Amniotic epithelial cell (primary cell): Measurements from ENCODE around the gene FAM3A.
A peak's percentile ranks its signal among the peaks of the same experiment; 100 is the strongest.
"Not testable (repeated sequence)": the region's sequence is repeated elsewhere in the genome, so short reads cannot be mapped to it uniquely, and the experiment has no call there.

Experiments
- DNase-seq: peaks from one replicate; pipeline ENCODE4 v3.0.0-alpha.2; 2010; ENCODE audit warnings: low read depth

Gene FAM3A

GRCh38 chrX:154502989-154503388 is 13.0 kb downstream of the FAM3A start:
- DNase-seq, result no peak

DNA sequence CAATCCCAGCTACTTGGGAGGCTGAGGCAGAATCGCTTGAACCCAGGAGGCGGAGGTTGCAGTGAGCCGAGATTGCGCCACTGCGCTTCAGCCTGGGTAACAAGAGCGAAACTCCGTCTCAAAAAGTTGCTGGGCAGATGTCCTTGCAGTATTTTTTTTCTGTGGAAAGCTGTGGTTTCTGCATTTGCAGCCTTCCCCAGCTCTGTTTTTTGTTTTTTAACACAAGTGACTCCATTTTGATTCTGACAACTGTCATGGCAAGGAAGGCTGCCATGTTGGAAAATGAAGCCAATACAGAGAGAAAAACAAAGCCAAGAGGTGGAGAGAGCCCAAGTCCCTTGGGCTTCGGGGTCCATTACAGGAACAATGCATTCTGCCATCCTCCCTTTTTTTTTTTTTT is 13.9 kb downstream of the FAM3A start:
- no peak for DNase-seq

- DNase-seq, result not testable (repeated sequence)
Measured at GRCh38 chrX:154501423-154501822, 14.6 kb downstream of the FAM3A start.

DNA sequence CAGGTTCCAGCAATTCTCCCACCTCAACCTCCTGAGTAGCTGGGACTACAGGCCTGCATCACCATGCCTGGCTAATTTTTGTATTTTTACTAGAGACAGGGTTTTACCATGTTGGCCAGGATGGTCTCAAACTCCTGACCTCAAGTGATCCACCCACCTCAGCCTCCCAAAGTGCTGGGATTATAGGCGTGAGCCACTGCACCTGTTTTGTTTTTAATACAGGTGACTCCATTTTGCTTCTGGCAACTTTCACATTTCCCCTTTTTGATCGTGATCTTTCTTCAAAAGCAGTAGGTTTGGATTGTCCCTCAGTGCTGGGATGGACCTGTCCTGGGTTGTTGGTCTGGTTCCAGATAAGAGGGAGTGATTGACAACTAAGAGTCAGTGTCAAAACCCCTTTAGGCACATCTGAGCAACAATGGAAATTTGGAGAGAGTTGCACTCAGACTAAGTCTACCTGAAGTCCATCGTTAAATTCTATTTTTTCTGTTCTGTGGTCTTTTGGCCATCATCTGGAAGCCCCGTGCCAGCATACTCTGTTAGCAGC is 19.4 kb downstream of the FAM3A start:
- DNase-seq, result not testable (repeated sequence)

DNA sequence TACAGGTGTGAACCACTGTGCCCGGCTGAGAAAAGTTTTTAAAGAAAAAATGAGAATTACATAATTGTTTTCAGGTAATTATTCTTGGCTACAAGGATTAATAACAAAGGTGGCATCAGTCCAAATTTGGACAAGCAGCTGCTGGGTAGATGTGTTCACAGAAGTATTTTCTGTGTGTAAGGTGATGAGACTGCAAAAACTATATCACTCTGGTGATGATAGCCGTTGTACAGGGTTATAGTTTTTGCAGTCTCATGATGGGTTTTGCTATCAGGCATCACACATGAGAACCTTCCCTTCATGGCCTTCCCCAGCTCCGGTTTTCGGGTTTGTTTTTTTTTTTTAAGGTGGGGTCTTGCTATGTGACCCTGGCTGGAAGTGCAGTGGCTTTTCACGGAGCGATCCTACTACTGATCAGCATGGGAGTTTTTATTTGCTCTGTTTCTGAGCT is 20.5 kb downstream of the FAM3A start:
- no peak for DNase-seq

GRCh38 chrX:154494715-154495114 is 21.3 kb downstream of the FAM3A start:
- no peak for DNase-seq

DNA sequence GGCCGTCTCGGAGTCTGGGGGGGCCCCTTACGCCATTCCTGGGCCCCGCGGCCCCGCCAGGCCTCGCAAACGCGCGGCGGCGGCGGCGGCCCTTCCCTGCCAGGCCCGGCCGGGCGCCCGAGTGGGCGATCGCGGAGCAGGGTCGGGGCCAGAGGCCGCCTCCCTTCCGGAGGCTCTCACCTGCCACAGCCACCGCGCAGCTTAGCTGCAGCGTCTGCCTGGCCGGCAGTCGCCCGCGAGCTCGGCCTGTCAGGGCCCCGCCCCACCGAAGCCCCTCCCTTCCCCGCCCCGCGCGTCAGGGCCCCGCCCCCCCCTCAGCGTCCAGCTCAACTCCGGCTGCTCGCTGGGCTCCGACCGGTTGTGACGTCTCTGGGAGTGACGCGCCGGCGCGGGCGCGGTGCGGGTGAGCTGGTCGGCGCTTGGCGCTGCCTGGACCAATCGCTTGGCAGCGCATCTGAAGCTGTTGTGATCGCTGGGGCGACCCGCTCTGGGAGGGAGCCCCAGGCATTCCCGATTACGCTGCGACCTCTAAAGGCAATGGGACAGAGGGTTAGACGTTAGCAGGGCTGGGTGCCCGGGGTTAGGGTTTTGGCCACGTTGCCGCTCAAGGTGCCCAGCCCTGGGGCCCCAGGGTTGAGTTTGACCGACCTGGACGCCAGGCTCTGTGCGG is 25.5 kb downstream of the FAM3A start, which contains the start of gene SLC10A3:
Gene SLC10A3 (minus strand): TSS at position 216 of the 670 bp plus-strand sequence. CDS start 1,689 bp downstream, outside the sequence.
- DNase-seq, result peak; percentile 88

- peak; percentile 45 for DNase-seq
Measured at GRCh38 chrX:154490021-154490413, 26.0 kb downstream of the FAM3A start.

- DNase-seq, result no peak
Measured at GRCh38 chrX:154489182-154489581, 26.9 kb downstream of the FAM3A start.

DNA sequence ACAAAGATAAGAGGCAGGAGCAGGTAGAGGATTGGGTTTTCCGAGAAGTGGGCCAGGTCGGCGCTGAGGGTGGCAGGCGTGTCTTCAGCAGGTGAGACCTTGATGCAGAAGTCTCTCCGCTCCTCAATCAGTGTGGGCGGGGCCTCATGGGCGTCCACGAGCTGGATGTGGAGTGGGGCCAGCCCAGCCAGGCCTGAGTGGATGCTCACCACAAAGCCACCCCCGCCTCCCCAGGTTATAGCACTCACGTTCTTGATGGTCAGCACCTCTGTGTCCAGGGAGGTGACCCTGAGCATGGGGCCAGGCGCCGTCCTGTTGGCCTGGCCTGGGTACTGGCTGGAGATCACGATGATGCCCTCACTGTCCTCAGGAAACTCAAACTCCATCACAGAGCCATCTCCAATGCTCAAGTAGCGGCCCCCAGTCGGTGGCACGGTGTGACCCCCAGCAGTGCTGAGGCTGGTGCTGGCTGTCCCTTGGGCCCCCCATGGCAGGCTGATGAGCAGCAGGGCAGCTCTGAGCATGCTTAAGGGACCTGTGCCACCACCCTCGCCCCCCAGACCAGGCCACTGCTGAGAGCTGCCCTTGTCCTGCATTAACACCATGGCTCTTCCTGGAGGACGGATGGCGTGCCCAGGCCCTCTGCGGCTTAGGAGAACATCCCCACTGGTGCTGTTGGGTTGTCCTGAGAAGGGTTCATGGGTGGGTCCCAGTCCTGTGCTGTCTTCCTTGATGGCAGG is 27.5 kb downstream of the FAM3A start:
- DNase-seq, result no peak

DNA sequence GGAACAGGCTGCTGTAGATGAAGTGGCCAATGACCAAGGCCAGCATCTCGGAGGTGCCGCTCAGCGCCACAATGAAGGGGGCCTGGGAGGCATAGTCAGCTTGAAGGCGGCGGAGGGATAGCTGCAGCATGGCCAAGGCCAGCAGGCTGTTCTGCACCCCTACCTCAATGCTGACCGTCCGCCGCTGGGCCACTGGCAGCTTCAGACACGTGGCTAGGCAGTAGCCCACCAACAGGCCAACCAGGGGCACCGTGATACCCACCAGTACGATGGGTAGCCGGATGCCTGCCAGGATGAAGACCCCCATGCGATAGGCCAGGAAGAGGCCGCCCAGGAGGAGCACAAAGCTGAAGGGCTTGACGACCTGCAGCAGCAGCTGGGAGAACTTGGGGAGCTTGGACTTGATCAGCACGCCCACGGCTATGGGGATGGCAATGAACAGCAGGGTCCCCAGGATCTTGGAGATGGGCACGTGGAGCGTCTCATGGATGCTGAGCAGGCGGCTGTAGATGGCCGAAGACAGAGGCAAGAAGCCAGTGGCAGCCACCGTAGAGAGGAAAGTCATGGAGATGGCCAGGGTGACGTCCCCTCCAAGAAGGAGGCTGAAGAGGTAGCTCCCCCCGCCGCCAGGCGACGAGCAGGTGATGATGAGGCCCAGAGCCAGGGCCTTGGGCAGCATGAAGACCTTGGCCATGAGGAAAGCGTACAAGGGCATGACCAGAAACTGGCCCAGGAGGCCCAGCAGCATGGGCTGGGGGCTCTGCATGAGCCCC is 28.3 kb downstream of the FAM3A start:
- no peak for DNase-seq

- peak; percentile 80 for DNase-seq
Measured at GRCh38 chrX:154486396-154487207, 29.4 kb downstream of the FAM3A start, which contains the start of gene UBL4A. Gene UBL4A, minus strand, starts transcription at chrX:154486615. Its CDS starts 31 bp downstream, at chrX:154486584.

DNA sequence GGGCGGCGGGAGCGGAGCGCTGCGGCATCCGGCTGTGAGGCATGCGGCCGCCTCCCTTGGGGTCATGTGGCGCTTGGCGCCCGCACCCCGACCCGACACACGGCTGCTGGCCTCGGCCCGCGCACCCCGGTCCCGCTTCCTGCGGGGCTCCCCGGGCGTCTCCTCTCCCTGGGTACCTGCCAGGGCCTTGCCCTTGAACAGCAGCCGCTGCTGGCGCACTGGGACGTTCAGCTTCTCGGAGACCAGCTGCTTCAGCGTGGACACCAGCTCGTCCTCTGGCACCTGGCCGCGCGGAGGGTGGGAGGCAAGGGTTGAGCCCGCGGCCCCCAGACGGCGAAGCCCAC is 30.0 kb downstream of the FAM3A start:
- no peak for DNase-seq

GRCh38 chrX:154485150-154486051 is 30.6 kb downstream of the FAM3A start:
- no peak for DNase-seq

- no peak for DNase-seq
Measured at GRCh38 chrX:154484255-154485149, 31.5 kb downstream of the FAM3A start.

DNA sequence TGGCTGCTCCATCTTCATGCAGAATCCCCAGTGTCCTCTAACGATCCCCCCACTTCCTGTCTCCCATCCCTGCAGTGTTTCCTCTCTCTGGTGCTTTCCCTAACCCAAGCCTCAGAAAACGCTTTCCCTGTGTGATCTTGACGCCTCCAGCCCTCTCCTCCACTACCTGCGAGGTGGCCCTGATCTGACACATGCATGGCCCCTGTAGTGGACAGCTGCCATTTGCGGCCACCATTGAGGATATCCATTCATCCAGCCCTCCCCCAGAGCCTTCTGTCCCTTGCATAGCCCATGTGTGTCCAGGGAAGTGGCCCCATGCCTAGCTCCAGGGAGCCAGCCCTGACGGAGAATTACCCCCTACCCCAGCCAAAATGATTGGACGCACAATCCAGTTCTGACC is 32.7 kb downstream of the FAM3A start:
- DNase-seq, result no peak

- DNase-seq, result no peak
Measured at GRCh38 chrX:154482786-154483185, 33.2 kb downstream of the FAM3A start.

DNA sequence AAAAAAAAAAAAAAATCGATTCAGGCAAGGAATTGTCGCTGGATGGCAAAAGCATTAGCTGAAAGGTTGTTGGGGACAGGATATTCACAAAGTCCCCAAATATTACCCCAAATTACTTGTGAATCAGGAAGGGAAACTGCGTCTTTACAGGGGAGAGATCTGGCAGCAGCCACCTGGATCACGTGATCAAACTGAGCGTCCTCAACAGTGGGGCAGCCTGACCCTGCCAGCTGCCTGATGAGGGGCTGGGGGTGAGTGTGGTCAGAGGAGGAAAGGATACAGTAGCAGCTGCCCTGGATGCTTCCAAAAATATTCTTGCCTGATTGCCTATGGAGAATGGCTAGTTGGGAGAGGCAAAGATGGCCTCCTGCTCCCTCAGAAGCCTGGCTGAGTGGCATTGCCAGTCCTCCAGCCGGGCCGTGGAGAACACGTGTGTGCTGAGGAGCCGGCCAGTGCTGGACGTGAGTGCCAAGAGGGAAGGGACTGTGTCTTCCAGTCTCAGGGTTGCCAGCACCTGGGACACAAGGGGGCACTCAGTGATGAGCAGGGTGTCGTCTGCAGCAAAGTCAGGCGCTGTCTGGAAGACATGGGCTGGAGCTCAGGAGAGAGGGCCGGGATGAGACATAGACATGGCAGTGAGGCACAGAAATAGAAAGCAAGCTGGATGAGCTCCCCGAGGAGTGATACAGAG is 34.0 kb downstream of the FAM3A start:
- no peak for DNase-seq

DNA sequence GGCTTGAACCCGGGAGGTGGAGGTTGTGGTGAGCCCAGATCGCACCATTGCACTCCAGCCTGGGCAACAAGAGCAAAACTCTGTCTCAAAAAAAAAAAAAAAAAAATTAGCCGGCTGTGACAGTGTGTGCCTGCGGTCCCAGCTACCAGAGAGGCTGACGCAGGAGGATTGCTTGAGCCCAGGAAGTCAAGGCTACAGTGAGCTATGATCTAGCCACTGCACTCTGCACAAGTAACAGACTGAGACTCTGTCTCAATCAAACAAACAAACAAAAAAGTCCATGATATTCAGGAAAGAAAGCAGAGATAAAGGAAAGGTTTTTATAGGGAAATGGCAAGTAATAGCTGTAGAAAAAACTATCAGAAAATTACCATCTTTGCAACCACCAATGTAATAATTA is 34.8 kb downstream of the FAM3A start:
- DNase-seq, result no peak
